ENCODE measurements around the gene SLC37A3.
"Not testable (repeated sequence)": the region's sequence is repeated elsewhere in the genome, so short reads cannot be mapped to it uniquely, and the experiment has no call there.

The SLC37A3 gene, protein sequence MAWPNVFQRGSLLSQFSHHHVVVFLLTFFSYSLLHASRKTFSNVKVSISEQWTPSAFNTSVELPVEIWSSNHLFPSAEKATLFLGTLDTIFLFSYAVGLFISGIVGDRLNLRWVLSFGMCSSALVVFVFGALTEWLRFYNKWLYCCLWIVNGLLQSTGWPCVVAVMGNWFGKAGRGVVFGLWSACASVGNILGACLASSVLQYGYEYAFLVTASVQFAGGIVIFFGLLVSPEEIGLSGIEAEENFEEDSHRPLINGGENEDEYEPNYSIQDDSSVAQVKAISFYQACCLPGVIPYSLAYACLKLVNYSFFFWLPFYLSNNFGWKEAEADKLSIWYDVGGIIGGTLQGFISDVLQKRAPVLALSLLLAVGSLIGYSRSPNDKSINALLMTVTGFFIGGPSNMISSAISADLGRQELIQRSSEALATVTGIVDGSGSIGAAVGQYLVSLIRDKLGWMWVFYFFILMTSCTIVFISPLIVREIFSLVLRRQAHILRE
- 32.5 to 60.9 (median 36.1) reads per million in 4 experiments for total RNA-seq

DNA sequence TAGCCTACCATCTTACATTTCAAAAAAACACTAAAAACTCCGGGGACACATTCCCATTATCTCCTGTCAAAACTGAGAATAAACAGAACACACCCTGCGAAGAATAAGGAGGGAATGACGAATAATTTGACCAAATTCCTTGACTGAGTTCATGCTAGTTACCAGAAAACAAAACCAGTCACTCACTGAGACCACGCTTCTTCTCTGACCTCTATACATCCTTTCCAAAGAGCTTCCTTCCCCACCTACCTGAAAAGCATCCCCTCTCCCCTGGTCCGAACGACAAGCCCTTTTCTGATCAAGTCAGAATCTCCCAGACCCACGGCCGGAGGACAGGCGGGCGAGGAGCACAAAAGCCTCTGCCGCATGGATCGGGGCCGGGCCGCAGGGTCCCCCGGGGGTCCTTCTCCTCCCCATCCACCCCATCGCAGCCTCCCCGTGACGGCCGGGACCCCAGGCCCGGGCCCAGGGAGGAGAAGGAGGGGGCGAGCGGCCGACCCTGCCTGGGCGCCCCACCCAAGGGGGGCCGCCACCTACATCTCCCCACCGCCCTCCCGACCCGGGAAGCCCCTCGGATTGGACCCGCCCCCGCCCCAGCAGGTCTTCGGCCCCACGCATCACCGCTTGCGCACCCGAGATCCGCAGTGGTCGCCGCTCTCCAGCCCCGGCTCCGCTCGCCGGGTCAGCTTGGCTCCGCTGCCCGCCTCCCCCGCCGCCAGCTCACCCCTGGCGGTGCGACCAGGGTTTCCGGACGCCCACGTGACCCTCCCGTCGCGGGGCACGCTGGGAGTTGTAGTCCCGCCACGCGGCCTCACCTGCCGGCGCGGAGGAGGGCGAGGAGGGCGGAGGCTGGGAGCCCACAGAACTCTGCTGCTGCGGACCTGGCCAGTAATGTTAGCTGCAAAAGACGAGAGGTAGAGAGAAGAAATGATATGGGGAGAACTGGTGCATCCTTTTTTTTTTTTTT, at the start of gene SLC37A3:
Gene SLC37A3, minus strand, starts transcription at position 747 of the 967 bp plus-strand sequence. CDS start 16,004 bp downstream, outside the sequence.
- peak; percentile 79 for DNase-seq

DNA sequence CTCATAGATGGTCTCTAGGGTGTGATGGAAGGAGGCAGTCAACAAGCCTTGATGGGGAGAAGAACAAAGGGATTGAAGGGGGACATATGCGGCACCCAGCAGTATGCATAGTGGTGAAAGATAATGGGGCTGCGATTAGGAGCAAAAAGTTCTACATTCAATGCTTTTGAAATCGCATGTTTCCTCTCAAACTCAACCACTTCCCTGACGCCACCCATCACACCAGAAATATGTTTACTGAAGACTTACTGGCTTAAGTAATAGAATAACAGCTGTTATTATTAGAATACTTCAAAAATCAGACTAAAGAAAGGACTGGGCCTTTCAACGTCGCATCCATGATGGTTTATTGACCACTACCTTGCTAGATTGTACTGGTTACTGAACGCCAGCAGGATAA, 49.5 kb upstream of the SLC37A3 start:
- DNase-seq = no peak

DNA sequence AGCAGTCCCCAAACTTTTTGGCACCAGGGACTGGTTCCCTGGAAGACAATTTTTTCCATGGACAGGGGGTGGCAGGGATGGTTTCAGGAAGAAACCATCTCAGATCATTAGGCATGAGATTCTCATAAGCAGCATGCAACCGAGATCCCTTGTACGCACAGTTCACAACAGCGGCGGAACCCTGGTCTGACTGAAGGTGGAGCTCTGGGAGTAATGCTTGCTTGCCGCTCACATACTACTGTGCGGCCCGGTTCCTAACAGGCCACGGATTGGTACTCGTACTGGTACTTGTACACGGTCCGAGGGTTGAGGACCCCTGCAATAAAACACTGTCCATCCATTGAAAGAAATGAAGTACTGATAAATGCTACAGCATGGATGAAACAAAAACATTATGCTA, 48.1 kb upstream of the SLC37A3 start:
- DNase-seq = no peak

DNA sequence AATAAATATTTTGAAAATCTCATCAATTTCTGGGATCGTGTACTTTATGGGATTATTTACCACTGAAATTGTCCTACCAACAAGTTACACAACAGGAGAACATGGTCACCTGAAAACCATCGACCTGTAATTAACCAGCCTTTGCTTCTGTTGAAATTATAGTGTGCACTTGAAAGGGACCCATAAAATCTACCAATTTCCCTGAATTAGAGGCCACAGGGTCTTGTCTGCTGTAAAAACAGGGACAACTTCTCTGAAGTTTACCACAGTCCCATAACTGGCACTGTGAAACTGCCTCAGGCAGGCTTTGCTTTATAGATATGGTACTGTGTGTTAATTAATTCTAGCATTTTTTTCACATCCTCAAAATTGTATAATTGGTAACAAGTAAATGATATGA, 43.2 kb upstream of the SLC37A3 start:
- DNase-seq = no peak

DNA sequence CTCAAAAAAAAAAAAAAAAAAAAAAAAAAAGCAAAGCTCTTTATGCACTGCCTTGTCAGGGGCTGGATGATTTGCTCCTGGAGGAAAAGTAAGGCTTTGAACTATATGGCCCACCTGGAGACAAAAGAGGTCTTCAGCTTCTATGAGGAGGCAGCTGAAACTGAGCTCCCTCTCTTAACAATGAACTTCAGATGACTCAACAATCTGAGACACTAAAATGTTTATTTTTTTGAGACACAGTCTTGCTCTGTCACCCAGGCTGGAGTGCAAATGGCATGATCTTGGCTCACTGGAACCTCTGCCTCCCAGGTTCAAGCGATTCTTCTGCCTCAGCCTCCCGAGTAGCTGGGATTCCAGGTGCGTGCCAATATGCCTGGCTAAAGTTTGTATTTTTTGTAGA, 42.3 kb upstream of the SLC37A3 start:
- DNase-seq = no peak

DNA sequence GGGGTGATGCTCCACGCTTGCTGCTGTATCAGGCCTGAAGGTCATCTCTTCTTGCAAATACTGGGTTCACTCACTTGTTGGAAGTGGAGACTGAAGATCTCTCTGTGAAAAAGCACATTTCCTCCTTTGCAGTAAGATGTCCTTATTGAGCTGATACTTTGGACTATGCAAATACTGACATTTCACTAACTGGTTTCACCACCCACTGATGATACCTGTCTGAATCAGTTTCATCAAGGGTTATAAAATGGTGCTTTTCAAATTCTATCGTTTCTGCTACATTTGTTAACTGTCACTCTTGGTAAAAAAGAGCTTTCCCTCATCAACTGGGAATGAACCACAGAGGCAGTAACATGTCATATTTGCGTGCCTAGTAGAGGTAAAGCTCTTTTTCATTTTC, 41.0 kb upstream of the SLC37A3 start:
- no peak for DNase-seq

DNA sequence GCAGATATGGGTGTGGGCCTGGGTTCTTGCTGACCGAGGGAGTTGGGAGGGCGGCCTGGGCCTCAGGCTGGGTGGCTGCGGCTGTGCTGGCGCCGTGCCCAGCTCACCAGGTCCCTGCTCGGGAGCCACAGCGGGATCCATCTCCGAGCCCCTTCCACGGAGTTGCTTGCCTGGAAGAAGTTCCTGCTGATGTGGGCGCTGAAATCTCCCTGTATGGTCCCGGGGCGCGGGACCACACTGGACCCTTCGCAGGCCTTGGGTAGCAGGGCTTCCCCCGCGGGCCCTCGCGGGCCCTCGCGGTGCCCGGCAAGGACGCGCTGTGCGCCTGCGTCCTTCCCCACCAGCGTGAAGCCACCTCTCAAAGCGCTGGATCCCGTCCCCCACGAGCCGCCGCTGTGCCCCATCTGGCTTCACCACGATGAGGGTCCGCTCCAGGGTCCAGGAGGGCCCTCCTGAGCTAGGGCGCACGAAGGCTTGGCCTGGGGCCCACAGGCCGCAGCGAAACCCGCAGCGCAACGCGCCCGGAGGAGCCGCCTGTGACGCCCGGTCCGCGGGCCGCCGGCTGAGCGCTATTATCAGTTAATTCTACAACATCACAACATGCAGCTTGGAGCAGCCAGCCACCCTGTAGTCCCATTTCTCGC, 37.0 kb upstream of the SLC37A3 start:
- no peak for DNase-seq

DNA sequence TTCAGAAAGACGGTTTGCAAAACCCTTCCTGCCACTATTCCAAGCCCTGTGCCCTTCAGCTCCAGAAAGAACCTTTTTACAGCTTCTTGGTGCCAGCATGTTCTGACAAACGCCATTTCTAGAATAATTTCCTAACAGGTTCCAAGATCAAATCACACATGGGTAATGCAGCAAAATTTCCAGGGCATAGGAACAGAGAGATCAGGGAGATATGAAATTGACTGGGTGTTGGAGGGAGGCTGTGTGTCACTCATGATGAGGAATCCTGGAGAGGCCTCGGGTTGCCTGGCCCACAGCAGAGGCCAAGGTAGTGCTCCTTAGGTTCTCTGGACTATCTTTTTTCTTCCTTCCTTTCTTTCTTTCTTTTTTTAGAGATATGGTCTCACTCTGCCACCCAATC, 35.1 kb upstream of the SLC37A3 start:
- no peak for DNase-seq

DNA sequence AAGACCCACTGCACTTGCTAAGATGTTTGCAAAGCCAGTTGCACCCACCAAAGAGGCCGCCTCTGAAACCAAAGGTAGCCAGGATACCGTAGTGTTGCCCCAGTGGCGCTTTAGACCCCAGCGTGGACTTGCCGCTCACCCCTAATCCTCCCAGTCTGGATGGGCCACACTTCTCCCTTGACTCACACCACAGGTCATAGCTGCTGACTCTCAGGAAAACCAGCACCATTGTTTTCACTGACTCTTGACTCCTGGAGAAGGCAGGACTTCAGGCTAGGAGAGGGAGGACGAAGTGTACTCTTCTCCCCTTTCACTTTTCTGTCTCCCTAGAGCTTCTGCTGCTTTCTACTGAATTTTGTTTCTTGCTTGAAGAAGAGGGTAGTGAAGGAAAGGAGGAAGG, 27.8 kb upstream of the SLC37A3 start:
- no peak for DNase-seq

DNA sequence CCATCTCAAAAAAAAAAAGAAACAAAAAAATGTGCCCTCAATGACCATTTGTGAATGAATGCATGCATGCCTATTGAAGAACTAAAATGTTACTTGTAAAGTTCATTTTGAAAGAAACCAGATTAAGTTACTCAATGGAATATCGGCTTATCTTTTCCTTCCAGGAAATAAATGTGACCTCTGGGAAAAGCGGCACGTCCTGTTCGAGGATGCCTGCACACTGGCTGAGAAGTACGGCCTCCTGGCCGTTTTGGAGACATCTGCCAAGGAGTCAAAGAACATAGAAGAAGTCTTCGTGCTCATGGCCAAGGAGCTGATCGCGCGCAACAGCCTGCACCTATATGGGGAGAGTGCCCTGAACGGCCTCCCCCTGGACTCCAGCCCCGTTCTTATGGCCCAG, 27.4 kb upstream of the SLC37A3 start:
- no peak for DNase-seq

DNA sequence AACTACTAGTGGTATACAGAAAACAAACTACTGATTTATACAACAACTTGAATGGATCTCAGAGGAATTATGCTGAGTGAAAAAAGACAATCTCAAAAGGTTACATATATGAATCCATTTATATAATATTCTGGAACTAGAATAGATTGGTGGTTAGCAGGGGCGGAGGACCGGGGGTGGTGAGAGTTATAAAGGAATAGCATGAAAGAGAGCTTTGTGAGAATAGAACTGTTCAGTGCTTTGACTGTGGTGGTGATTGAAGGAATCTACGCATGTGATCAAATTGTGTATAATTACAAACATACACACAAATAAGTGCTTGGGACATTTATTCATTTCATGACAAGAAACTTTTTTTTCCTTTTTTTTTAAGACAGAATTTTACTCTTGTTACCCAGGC, 25.2 kb upstream of the SLC37A3 start:
- no peak for DNase-seq

DNA sequence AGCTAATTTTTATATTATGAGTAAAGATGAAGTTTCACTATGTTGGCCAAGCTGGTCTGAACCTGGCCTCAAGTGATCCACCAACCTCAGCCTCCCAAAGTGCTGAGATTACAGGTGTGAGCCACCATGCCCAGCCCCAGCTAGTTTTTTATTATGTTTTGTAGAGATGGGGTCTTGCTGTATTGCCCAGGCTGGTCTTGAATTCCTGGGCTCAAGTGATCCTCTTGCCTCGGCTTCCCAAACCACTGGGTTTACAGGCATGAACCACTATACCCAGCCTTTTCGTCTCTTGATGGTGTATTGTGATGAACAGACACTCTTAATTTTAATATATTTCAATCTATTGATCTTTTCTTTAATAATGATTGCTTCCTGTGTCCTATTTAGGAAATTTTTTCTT, 23.2 kb upstream of the SLC37A3 start:
- DNase-seq = no peak

DNA sequence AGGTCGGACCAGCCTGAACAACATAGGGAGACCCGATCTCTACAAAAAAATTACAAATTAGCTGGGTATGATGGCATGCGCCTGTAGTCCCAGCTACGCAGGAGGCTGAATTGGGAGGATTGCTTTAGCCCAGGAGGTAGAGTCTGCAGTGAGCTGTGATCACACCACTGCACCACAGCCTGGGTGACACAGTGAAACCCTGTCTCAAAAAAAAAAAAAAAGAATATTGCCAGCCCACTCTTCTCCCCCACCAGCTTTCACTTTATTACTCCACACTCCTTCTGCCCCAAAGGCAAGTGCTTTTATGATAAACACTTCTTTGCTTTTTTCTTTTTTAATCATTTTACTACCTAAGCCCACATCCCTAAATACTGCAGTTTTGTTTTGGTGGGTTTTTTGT, 20.3 kb upstream of the SLC37A3 start:
- no peak for DNase-seq

DNA sequence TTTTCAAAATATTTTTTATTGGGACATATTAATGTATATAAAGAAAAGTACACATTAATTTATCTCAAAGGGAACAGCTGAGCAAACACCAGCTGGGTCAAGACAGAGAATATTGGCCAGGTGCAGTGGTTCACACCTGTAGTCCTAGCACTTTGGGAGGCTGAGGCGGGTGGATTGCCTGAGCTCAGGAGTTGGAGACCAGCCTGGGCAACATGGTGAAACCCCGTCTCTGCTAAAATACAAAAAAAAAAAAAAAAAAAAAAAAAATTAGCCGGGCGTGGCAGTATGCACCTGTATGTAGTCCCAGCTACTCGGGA, 19.8 kb upstream of the SLC37A3 start:
- DNase-seq = not testable (repeated sequence)

DNA sequence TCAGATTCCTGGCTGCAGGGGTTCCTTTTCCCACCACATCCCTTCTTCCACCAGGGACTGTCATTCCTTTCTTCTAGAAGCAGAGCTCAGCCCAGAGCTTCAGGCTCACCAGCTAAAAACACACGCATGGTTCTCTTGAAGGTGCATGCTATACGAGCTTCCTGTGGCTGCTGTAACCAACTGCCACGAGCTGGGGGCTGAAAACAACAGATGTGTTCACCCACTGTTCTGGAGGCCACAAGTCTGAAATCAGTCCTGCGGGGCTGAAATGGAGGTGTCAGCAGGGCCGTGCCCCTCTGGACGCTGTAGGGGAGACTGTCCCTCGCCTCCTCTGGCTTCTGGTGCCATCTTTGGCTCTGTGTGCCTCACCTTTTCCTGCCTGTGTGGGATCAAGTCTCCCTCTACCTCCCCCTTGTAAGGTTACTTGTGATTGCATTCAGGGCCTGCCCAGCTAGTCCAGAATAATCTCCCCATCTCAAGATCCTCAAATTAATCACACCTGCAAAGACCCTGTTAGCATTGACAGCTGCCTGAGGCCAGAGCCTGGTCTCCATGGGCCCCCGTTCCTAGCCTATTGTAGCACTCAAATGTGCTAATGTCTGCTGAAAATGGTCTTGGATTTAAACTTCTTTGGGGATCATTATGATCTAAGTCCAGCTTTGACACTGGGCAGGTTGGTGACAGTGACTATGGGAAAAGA, 19.3 kb upstream of the SLC37A3 start:
- no peak for DNase-seq

DNA sequence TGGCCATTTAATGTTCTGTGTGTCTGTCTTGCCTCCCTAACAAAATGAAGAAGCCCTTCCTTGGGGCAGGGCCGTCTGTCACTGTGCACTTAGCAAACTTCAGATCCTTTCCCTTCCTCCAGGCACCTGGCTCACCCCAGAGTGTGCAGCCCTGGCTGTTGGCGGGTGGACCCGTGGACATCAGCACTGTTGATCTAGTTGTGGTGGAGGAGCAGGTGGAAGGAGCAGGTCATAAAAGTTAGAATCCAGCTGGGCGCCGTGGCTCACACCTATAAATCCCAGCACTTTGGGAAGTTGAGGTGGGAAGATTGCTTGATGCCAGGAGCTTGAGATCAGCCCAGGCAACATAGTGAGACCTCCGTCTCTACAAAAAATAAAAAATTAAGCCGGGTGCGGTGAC, 18.2 kb upstream of the SLC37A3 start:
- DNase-seq = no peak

DNA sequence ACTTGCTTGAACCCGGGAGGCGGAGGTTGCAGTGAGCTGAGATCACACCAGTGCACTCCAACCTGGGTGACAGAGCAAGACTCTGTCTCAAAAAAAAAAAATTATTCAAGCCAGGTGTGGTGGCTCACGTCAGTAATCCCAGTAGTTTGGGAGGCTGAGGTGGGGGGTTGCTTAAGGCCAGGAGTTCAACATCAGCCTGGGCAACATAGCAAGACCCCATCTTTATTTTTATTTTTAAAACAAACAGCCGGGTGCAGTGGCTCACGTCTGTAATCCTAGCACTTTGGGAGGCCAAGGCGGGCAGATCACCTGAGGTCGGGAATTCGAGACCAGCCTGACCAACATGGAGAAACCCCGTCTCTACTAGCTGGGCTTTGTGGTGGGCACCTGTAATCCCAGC, 17.5 kb upstream of the SLC37A3 start:
- DNase-seq = not testable (repeated sequence)

DNA sequence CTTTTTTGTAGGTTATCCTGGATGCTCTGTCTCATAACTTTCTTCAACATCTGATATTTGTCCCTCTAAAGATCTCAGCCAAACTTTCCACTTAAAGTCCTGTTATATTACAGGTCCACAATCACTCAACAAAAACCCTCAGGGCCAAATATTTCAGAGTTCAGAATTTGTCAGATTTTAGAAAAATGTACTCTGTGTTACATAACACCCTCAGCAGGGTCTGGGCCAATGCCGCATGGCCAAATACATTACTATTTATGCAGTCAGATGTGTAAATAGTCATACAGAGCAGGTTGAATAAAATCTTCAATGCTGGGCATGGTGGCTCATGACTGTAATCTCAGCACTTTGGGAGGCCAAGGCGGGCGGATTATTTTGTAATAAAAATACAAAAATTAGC, 17.0 kb upstream of the SLC37A3 start:
- no peak for DNase-seq

DNA sequence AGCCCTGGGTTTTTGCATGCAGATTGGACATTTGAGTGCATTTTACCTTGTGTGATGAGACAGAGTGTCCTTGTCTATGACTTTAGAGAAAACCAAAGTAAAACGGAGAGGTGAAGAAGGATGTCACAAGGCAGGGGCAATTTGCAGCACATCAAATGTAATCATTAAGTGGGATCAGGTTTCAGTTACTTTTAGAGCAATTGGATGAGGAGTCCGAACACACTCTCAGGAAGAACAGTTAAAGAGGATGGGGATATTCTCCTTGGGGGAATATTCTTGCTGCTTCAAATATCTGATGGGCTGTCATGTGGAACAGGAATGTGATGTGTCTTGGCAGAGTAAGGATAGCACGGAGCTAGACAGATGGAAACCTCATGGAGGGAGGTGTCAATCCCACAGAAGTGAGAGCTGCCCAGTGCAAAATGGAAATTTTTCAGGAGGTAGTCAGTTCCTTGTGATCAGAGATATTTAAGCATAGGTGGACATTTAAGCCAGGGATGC, 6.3 kb upstream of the SLC37A3 start:
- DNase-seq = no peak

DNA sequence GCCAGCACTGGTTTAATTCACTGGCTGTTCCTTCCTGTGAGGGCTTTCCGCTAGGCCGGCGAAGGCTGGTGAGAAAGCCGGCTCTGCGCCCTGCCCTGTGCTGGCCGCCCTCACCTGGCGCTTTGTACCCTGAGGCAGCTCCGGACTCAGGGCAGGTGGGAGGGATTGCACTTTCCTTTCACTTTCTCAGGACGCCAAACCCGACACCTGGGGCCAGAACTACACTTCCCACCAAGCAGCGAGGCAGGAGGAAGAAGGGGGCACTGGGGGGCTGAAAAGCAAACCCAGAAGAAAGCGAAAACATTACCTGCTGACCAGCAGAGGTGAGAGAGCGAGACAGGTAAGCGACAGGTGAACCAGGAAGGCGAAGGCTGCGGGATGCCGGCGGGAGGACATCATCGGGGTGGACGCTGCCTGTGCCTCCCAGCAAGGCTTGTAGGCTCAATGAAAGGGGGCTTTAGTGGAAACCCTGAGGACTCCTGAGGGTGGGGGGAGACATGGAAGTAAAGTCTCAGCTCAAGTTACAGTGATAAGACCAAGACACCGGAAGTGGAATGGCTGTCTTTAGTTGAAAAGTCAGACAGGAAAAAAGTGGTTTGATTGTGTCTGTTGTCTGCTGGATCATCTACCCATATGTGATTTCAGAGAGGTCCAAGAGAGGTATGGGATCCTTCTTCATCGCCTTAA, 5.7 kb upstream of the SLC37A3 start, which contains the start of gene RAB19:
Gene RAB19, plus strand, starts transcription at position 181 of the 687 bp plus-strand sequence. CDS start 3,589 bp downstream, outside the sequence.
- DNase-seq = peak; percentile 24

DNA sequence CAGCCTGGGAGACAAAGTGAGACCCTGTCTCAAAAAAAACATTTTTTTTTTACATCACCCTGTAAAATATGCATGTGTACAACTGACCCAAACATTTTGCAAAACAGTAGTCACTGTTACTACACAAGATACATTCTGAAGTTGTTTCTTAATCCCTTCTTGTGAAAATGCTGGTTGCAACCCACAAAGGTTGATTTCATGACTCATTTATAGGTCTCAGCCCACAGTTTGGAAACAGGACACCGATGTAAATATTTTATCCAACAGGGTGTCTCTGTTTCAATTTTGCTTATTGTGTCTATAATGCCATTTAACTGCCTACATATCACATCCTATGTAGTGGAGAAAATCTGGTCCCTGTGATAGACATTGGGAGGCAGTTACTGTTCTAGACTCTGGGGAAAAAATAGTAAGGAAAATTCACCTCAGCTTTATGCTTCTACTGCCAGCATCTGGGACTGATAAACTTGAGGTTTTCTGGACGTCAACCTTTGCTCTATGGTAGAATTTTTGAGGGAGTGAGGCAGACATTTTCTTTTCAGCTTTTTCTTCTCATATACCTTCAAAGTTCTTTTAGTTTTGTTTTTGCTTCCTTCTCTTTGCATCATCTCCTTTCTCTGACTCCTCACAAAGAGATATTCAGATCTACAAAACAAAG, 4.0 kb upstream of the SLC37A3 start:
- no peak for DNase-seq

All from effector CD8-positive, alpha-beta T cell (primary cell).